IMR-90 (cell line): ENCODE results near the gene C8A. TPM values are rescaled to one million over a fixed set of nuclear protein-coding genes. Genes with fewer than 3 reads are reported as not detected.

ENCODE experiments used
- ATAC-seq: fragments of 200-7000 bp; cut with Tn5 transposase; 2 replicates; pipeline ENCODE4 v1.9.1; 2020; ENCODE audit warnings: low read depth, mild to moderate bottlenecking, moderate library complexity
- BruUV-seq: library from RNA; stranded (reverse); fragments of 400-500 nt; replicated peaks from 2 replicates; lab custom pipeline; 2021; lab: Mats Ljungman, UMichigan
- CTCF ChIA-PET: fragments of 300-600 bp; formaldehyde crosslinking; extraction: SDS; loops from one replicate; lab custom pipeline; 2021; ENCODE audit warnings: antibody characterized with exemption; lab: Yijun Ruan, JAX
- POLR2A ChIA-PET: fragments of 300-600 bp; sonication (Branson Sonifier 250); formaldehyde crosslinking; loops from one replicate; lab custom pipeline; 2022; ENCODE audit warnings: antibody characterized with exemption; ENCODE audit not compliant: unreplicated experiment; lab: Charles Lee
- DNase-seq: peaks from one replicate; pipeline ENCODE4 v3.0.0; 2013
- H2AFZ ChIP-seq: replicated peaks from 2 replicates; pipeline ENCODE3; 2013; ENCODE audit warnings: low read length, mild to moderate bottlenecking; ENCODE audit not compliant: poor library complexity
- H2AK5ac ChIP-seq: 2 replicates; pipeline ENCODE4 v1.6.1; 2013; ENCODE audit warnings: low read depth, low read length, inconsistent platforms
- H2AK9ac ChIP-seq: replicated peaks from 2 replicates; pipeline ENCODE3; 2013; ENCODE audit warnings: mild to moderate bottlenecking, low read depth, low read length, moderate library complexity; ENCODE audit not compliant: poor library complexity
- H2BK120ac ChIP-seq: 2 replicates; pipeline ENCODE4 v1.6.1; 2013; ENCODE audit warnings: low read depth, low read length, inconsistent platforms
- H2BK15ac ChIP-seq: 3 replicates; pipeline ENCODE4 v1.6.1; 2013; ENCODE audit warnings: low read depth, low read length, inconsistent platforms
- H2BK20ac ChIP-seq: 2 replicates; pipeline ENCODE4 v1.6.1; 2013; ENCODE audit warnings: low read depth, mild to moderate bottlenecking, inconsistent platforms, low read length, moderate library complexity
- H2BK5ac ChIP-seq: 2 replicates; pipeline ENCODE4 v1.6.1; 2013; ENCODE audit warnings: mild to moderate bottlenecking, low read depth, low read length, inconsistent platforms; ENCODE audit not compliant: poor library complexity, severe bottlenecking
- H3K14ac ChIP-seq: replicated peaks from 2 replicates; pipeline ENCODE4 v1.6.1; 2013; ENCODE audit warnings: low read depth, low read length, inconsistent platforms
- H3K18ac ChIP-seq: 2 replicates; pipeline ENCODE4 v1.6.1; 2013; ENCODE audit warnings: low read depth, low read length, control low read depth
- H3K23ac ChIP-seq: 2 replicates; pipeline ENCODE4 v1.6.1; 2013; ENCODE audit warnings: low read depth, low read length, inconsistent platforms
- H3K27ac ChIP-seq: 2 replicates; pipeline ENCODE4 v1.5.1; 2013; ENCODE audit warnings: mild to moderate bottlenecking, control low read depth, low read length; ENCODE audit not compliant: insufficient read depth
- H3K27me3 ChIP-seq: 2 replicates; pipeline ENCODE4 v1.6.1; 2013; ENCODE audit warnings: low read length; ENCODE audit not compliant: control insufficient read depth, insufficient read depth
- H3K36me3 ChIP-seq: 2 replicates; pipeline ENCODE4 v1.6.1; 2013; ENCODE audit warnings: low read length, mixed read lengths; ENCODE audit not compliant: control insufficient read depth, insufficient read depth
- H3K4ac ChIP-seq: 2 replicates; pipeline ENCODE4 v1.6.1; 2013; ENCODE audit warnings: low read depth, low read length, inconsistent platforms
- H3K4me1 ChIP-seq: 2 replicates; pipeline ENCODE4 v1.6.1; 2013; ENCODE audit warnings: low read length, mixed read lengths; ENCODE audit not compliant: control insufficient read depth, insufficient read depth
- H3K4me2 ChIP-seq: 2 replicates; pipeline ENCODE4 v1.6.1; 2013; ENCODE audit warnings: low read depth, mild to moderate bottlenecking, control low read depth, low read length, moderate library complexity
- H3K4me3 ChIP-seq: 2 replicates; pipeline ENCODE4 v1.5.1; 2013; ENCODE audit warnings: low read depth, mild to moderate bottlenecking, control low read depth, low read length, moderate library complexity; ENCODE audit not compliant: insufficient read depth
- H3K56ac ChIP-seq: 2 replicates; pipeline ENCODE4 v1.6.1; 2013; ENCODE audit warnings: low read length, inconsistent platforms; ENCODE audit not compliant: insufficient read depth; ENCODE audit errors: extremely low read depth
- H3K79me1 ChIP-seq, 2 experiments: 2 replicates each; pipeline ENCODE4 v1.6.1; 2013; ENCODE audit warnings: low read length in 2 of 2, inconsistent platforms in 1 of 2, low read depth in 1 of 2
- H3K9ac ChIP-seq: 2 replicates; pipeline ENCODE4 v1.6.1; 2013; ENCODE audit warnings: low read depth, low read length, control low read depth
- H3K9me1 ChIP-seq: 2 replicates; pipeline ENCODE4 v1.6.1; 2013; ENCODE audit warnings: low read length, inconsistent platforms; ENCODE audit not compliant: insufficient read depth
- H3K9me3 ChIP-seq: 2 replicates; pipeline ENCODE4 v1.6.1; 2013; ENCODE audit warnings: low read length; ENCODE audit not compliant: control insufficient read depth, insufficient read depth
- H4K20me1 ChIP-seq: 2 replicates; pipeline ENCODE4 v1.6.1; 2013; ENCODE audit warnings: low read length, inconsistent platforms; ENCODE audit not compliant: insufficient read depth
- H4K5ac ChIP-seq: 2 replicates; pipeline ENCODE4 v1.6.1; 2013; ENCODE audit warnings: mild to moderate bottlenecking, low read depth, low read length, control low read depth
- H4K8ac ChIP-seq, 2 experiments: 2 replicates each; pipeline ENCODE4 v1.6.1; 2013; ENCODE audit warnings: low read depth in 2 of 2, low read length in 2 of 2, control low read depth in 1 of 2, inconsistent platforms in 1 of 2
- H4K91ac ChIP-seq: 2 replicates; pipeline ENCODE4 v1.6.1; 2013; ENCODE audit warnings: low read depth, low read length, inconsistent platforms; ENCODE audit not compliant: insufficient read depth
- BHLHE40 ChIP-seq: fragments of 150-350 bp; IDR thresholded peaks from 2 replicates; pipeline ENCODE4 v1.6.1; 2016; ENCODE audit warnings: mild to moderate bottlenecking, low read depth, low read length
- CEBPB ChIP-seq: IDR thresholded peaks from 2 replicates; pipeline ENCODE4 v1.6.1; 2012; ENCODE audit warnings: low read depth, low read length, improper control_type of control experiment
- CHD1 ChIP-seq: IDR thresholded peaks from 2 replicates; pipeline ENCODE4 v1.6.1; 2012; ENCODE audit warnings: low read depth, low read length, improper control_type of control experiment
- ELK1 ChIP-seq: fragments of 150-350 bp; IDR thresholded peaks from 2 replicates; pipeline ENCODE4 v1.6.1; 2016; ENCODE audit warnings: low read depth, mild to moderate bottlenecking, low read length, moderate library complexity, borderline replicate concordance
- FOS ChIP-seq: fragments of 150-350 bp; IDR thresholded peaks from 2 replicates; pipeline ENCODE4 v1.6.1; 2016; ENCODE audit warnings: low read depth, low read length
- MAFK ChIP-seq: IDR thresholded peaks from 2 replicates; pipeline ENCODE4 v1.6.1; 2012; ENCODE audit warnings: low read depth, low read length, improper control_type of control experiment
- MAZ ChIP-seq: IDR thresholded peaks from 2 replicates; pipeline ENCODE4 v1.6.1; 2012; ENCODE audit warnings: low read depth, mild to moderate bottlenecking, low read length, improper control_type of control experiment, moderate library complexity, borderline replicate concordance
- MXI1 ChIP-seq: IDR thresholded peaks from 2 replicates; pipeline ENCODE4 v1.6.1; 2012; ENCODE audit warnings: low read depth, mild to moderate bottlenecking, low read length, moderate library complexity, borderline replicate concordance
- NFE2L2 ChIP-seq: fragments of 150-350 bp; IDR thresholded peaks from 2 replicates; pipeline ENCODE4 v1.6.1; 2016; ENCODE audit warnings: low read depth, mild to moderate bottlenecking, low read length
- POLR2A ChIP-seq: IDR thresholded peaks from 2 replicates; pipeline ENCODE4 v1.6.1; 2012; ENCODE audit warnings: mild to moderate bottlenecking, low read depth, low read length
- RAD21 ChIP-seq: IDR thresholded peaks from 2 replicates; pipeline ENCODE4 v1.6.1; 2012; ENCODE audit warnings: low read length, improper control_type of control experiment
- RCOR1 ChIP-seq: IDR thresholded peaks from 2 replicates; pipeline ENCODE4 v1.6.1; 2012; ENCODE audit warnings: mild to moderate bottlenecking, low read length, improper control_type of control experiment; ENCODE audit not compliant: insufficient replicate concordance
- RFX5 ChIP-seq: IDR thresholded peaks from 2 replicates; pipeline ENCODE4 v1.8.0; 2012; ENCODE audit warnings: low read depth, mild to moderate bottlenecking, low read length, moderate library complexity
- SMC3 ChIP-seq: fragments of 150-350 bp; IDR thresholded peaks from 2 replicates; pipeline ENCODE4 v1.6.1; 2016; ENCODE audit warnings: low read depth, mild to moderate bottlenecking, antibody characterized with exemption, low read length, moderate library complexity
- dilution Hi-C: fragments of 300-500 bp; cut with HindIII; formaldehyde crosslinking; loops from one replicate; pipeline ENCODE4 v1.14.3; 2018; ENCODE audit warnings: low sequenced_read_pairs; ENCODE audit not compliant: unreplicated experiment
- in situ Hi-C: fragments of 300-500 bp; cut with MboI; formaldehyde crosslinking; loops from 3 replicates; pipeline ENCODE4 v1.14.3; 2019; ENCODE audit warnings: low sequenced_read_pairs, inconsistent platforms, mixed read lengths
- intact Hi-C: fragments of 100-400 bp; cut with micrococcal nuclease; formaldehyde crosslinking; loops from 2 replicates; pipeline ENCODE4 v1.10.0; 2022
- polyA plus RNA-seq, 3 experiments: library from polyadenylated mRNA; depleted of rRNA; stranded (reverse); fragments of >200 nt; gene quantifications; 2 replicates each; pipeline ENCODE4 v1.2.3, GENCODE V29; 2012; ENCODE audit warnings: low replicate concordance in 1 of 3
- total RNA-seq: library from RNA; depleted of rRNA; stranded (reverse); fragments of >200 nt; gene quantifications from 2 replicates; pipeline ENCODE4 v1.2.3, GENCODE V29; 2012
- TF ChIP-seq, protein P1 (sequence below): fragments of 150-350 bp; IDR thresholded peaks from 2 replicates; pipeline ENCODE4 v1.6.1; 2017; ENCODE audit warnings: mild to moderate bottlenecking, antibody characterized with exemption, low read length, low read depth
- TF ChIP-seq, protein P2 (sequence below): conservative IDR thresholded peaks from 2 replicates; pipeline ENCODE4 v1.5.1; 2012; ENCODE audit warnings: mild to moderate bottlenecking, low read depth, low read length, improper control_type of control experiment

C8A gene
- total and polyA plus RNA-seq, 2 of the 4 experiments (the other 2 are of a cell fraction) = not detected

GRCh38 chr1:56856186-56856585 is 1.6 kb downstream of the C8A start:
- no peaks in the 10 kb centered on the region for H3K79me1 ChIP-seq
- POLR2A ChIA-PET = no interaction called here
- H3K9me1 ChIP-seq = no peaks in the 10 kb centered on the region
- ATAC-seq = no peak
- H4K91ac ChIP-seq = no peak overlapping the region
- no peak overlapping the region for H2AFZ ChIP-seq
- H3K27ac ChIP-seq = no peak overlapping the region
- no peak for DNase-seq
- no peak overlapping the region for H2BK120ac ChIP-seq
- in situ Hi-C loops (no loop called here), intact Hi-C loops (no loop called here), dilution Hi-C loops (no loop called here)
- BruUV-seq = no TSS peak
- H3K18ac ChIP-seq = no peak overlapping the region
- H3K36me3 ChIP-seq = no peaks in the 10 kb centered on the region
- H3K14ac ChIP-seq = no peak overlapping the region
- H3K27me3 ChIP-seq = no peaks in the 10 kb centered on the region
- no peaks in the 10 kb centered on the region for H4K20me1 ChIP-seq
- no peak overlapping the region for H4K5ac ChIP-seq
- no peaks in the 10 kb centered on the region for H3K4me1 ChIP-seq
- H3K4me3 ChIP-seq = no peak overlapping the region
- H3K4ac ChIP-seq = no peak overlapping the region
- H3K23ac ChIP-seq = no peak overlapping the region
- no peak overlapping the region for H3K56ac ChIP-seq
- H2AK9ac ChIP-seq = no peak overlapping the region
- no peaks in the 10 kb centered on the region for H3K9me3 ChIP-seq
- TF ChIP-seq BHLHE40 = no peak
- no peak for TF ChIP-seq RAD21
- no peak for TF ChIP-seq NFE2L2
- no peak for TF ChIP-seq ELK1
- TF ChIP-seq RFX5 = no peak
- no peak for TF ChIP-seq MAZ
- TF ChIP-seq MAFK = no peak
- no peak for TF ChIP-seq MXI1
- no peak for TF ChIP-seq FOS
- no peak for TF ChIP-seq POLR2A
- no peak for TF ChIP-seq RCOR1
- TF ChIP-seq, protein P1, sequence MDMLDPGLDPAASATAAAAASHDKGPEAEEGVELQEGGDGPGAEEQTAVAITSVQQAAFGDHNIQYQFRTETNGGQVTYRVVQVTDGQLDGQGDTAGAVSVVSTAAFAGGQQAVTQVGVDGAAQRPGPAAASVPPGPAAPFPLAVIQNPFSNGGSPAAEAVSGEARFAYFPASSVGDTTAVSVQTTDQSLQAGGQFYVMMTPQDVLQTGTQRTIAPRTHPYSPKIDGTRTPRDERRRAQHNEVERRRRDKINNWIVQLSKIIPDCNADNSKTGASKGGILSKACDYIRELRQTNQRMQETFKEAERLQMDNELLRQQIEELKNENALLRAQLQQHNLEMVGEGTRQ = no peak
- TF ChIP-seq CHD1 = no peak
- TF ChIP-seq CEBPB = no peak
- TF ChIP-seq SMC3 = no peak
- TF ChIP-seq, protein P2, sequence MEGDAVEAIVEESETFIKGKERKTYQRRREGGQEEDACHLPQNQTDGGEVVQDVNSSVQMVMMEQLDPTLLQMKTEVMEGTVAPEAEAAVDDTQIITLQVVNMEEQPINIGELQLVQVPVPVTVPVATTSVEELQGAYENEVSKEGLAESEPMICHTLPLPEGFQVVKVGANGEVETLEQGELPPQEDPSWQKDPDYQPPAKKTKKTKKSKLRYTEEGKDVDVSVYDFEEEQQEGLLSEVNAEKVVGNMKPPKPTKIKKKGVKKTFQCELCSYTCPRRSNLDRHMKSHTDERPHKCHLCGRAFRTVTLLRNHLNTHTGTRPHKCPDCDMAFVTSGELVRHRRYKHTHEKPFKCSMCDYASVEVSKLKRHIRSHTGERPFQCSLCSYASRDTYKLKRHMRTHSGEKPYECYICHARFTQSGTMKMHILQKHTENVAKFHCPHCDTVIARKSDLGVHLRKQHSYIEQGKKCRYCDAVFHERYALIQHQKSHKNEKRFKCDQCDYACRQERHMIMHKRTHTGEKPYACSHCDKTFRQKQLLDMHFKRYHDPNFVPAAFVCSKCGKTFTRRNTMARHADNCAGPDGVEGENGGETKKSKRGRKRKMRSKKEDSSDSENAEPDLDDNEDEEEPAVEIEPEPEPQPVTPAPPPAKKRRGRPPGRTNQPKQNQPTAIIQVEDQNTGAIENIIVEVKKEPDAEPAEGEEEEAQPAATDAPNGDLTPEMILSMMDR = no peak
- H3K4me2 ChIP-seq = no peak overlapping the region
- no peak overlapping the region for H2BK5ac ChIP-seq
- no peak overlapping the region for H4K8ac ChIP-seq
- H2AK5ac ChIP-seq = no peak overlapping the region
- CTCF ChIA-PET = interaction anchor here (1.6 kb wide), 1 partner anchor 12 kb away, joined by 3 read pairs; no protein-coding TSS in a partner anchor
- H3K9ac ChIP-seq = no peak overlapping the region
- H2BK15ac ChIP-seq = no peak overlapping the region
- no peak overlapping the region for H2BK20ac ChIP-seq
